ENCODE measurements around the gene UNC119.
"Not testable (repeated sequence)": the region's sequence is repeated elsewhere in the genome, so short reads cannot be mapped to it uniquely, and the experiment has no call there.

Gene UNC119

DNA sequence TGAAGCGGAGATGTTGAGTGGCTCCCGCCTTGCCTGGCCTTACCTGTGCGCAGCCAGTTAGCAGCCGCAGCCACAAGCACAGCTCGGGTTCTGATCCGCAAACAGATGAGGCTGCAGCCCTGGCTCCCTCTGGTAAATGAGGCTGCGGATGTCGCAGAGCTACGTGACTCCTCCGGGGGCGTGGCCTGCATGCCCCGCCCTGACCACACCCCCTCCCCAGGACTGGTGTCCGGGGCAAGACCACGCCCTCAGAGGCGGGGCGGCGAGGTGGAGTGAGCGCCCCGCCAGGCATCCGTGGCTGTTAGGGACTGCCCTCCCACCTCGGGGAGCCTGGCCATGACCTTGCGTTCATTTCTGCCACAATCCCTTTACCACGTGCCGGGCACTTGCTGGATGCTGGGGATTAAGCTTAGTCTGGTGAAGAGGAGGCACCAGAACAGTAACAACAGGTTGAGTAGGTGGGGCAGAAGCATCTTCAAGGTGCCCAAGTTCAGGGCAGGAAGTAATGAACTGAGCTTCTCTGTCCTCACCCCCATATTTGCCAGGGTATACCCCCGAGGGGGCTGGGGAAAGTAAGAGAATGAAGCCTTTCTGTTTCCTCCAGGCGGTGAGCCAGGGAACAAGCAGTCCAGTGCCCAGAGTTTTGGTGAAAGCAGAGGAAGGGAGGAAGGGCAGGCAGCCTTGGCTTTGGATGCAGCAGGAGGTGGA lies 24.5 kb upstream of the UNC119 start, which contains the start of gene ALDOC:
ALDOC (minus strand) TSS at position 138 of the 708 bp plus-strand sequence. CDS start 1,363 bp downstream, outside the sequence.
- Mint-ChIP-seq H3K27me3 (no peaks in the 10 kb centered on the region), H3K36me3 (no peaks in the 10 kb centered on the region), H3K27ac (peak within 1 kb of the TSS; percentile 93), H3K4me1 (ENCODE audit: low read depth) (peaks cover 31% of the 10 kb centered on the region), H3K9me3 (ENCODE audit: low read depth) (no peaks in the 10 kb centered on the region), H3K4me3 (peak within 1 kb of the TSS; percentile 85)

DNA sequence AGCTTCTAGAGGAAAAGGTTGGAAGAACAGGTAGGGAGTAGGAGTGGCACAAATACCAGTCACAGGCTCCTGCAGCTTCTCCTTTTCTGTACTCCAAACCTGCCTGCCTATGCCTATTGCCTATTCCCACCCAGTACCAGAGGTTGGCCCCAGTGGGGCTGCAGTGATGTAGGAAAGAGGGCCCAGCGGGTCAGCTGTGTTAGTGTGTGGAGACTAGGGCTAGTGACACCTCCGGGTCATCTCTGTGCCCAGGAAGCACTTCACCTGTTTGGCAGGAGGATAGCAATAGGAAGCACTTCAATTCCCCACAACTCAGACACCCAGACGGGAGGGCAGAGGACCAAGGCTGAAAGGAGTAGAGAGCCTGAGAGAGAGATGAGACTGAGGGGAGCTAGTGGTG lies 23.6 kb upstream of the UNC119 start:
- Mint-ChIP-seq H3K4me3 (peak overlapping the region; percentile 85), H3K27ac (peak overlapping the region; percentile 72), H3K4me1 (ENCODE audit: low read depth) (peaks cover 34% of the 10 kb centered on the region)
- not testable (repeated sequence) for H3K27me3 Mint-ChIP-seq; H3K36me3 Mint-ChIP-seq; H3K9me3 Mint-ChIP-seq (ENCODE audit: low read depth)

DNA sequence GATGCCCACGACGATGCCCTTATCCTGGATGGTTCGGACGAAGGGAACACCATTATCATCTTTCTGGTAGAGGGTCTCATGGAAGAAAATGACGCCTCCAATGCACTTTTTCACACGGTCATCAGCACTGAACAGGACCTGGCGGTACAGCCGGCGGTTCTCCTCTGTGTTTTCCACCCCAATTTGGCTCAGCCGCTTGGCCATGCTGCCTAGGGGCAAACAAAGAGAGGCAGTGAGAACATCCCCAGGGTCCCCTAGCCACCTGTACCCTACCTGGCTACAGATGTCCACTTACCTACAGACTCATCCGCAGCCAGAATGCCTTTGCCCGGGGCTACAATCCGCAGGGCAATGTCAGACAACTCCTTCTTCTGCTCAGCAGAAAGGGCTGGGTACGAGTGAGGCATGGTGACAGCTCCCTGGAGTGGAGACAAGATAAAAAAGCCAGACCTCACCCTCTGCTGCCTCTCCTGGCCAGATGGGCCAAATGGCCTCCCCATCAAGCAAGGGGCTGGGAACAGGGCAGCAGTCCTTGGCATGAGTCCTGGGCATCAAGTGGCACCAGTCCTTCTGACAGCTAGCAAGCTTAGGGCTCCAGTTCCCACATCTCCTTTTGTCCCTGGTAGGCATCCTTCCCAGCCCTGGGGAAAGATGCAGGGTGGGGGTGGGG lies 22.8 kb upstream of the UNC119 start:
- H3K4me3 Mint-ChIP-seq, result no peak overlapping the region

DNA sequence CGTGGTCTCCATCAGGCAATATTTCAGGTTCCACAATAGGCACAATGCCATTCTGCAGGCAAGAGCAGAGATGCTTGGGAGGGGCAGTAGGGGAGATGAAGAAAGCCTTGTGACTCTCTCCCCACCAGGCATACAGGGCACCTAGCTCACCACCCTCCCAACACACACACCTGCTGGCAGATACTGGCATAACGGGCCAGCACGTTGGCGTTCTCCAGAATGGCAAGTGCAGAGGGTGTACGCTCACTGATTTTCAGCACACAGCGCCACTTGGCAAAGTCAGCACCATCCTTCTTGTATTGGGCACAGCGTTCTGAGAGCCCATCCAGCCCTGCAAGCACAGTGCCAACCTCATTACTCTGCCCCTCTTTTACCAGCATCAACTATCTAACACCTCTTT lies 22.1 kb upstream of the UNC119 start:
- no peaks in the 10 kb centered on the region for H3K9me3 Mint-ChIP-seq (ENCODE audit: low read depth)
- H3K27me3 Mint-ChIP-seq, result no peaks in the 10 kb centered on the region
- H3K36me3 Mint-ChIP-seq, result no peaks in the 10 kb centered on the region
- no peak overlapping the region for H3K4me3 Mint-ChIP-seq
- no peak overlapping the region for H3K27ac Mint-ChIP-seq
- H3K4me1 Mint-ChIP-seq (ENCODE audit: low read depth), result peaks cover 46% of the 10 kb centered on the region

More for the DNA sequence above, 22.8 kb upstream of the UNC119 start:
- Mint-ChIP-seq H3K27me3 (no peaks in the 10 kb centered on the region), H3K4me1 (ENCODE audit: low read depth) (peaks cover 39% of the 10 kb centered on the region), H3K36me3 (no peaks in the 10 kb centered on the region), H3K9me3 (ENCODE audit: low read depth) (no peaks in the 10 kb centered on the region), H3K27ac (no peak overlapping the region)

DNA sequence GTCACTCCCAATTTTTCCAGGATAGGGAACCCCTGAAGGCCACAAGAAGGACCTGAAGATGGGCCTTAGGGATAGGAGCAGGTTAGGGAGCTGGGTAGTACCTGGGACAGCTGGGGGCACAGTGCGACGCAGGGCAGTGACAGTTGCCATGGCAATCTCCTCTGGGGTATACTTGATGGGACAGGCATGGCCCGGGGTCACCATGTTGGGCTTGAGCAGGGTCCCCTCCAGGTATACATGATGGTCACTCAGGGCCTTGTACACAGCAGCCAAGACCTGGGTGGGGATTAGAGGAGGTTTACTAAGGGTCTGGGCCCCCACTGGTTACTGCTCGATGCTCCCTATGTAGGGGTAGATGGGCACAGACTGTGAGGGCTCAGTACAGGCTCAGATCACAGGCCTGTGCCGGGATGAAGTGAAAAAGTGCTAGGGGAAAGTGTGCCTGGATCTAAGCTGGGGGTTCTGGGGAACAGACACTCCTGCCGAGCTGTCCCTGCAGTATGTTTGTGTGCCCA lies 21.6 kb upstream of the UNC119 start:
- H3K4me1 Mint-ChIP-seq (ENCODE audit: low read depth), result peaks cover 48% of the 10 kb centered on the region
- no peaks in the 10 kb centered on the region for H3K36me3 Mint-ChIP-seq
- no peaks in the 10 kb centered on the region for H3K27me3 Mint-ChIP-seq
- no peak overlapping the region for H3K27ac Mint-ChIP-seq
- peak overlapping the region; percentile 4 for H3K4me3 Mint-ChIP-seq
- no peaks in the 10 kb centered on the region for H3K9me3 Mint-ChIP-seq (ENCODE audit: low read depth)

DNA sequence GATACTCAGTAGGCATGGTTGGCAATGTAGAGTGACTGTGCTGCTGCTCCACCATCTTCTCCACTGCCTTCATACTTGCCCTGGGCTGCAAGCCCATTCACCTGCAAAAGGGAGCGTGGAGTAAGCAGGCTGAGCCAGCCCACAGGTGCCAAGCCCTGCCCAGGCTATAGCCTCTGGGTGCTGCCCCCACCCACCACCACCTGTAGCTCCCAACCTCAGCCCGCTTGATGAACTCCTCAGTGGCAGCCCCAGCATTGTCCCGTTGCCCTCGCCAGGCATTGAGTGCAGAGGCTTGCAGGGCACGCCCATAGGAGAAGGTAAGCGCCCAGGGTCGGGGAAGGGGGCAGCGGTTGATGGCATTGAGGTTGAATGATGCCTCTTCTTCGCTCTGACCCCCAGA lies 21.1 kb upstream of the UNC119 start:
- H3K4me1 Mint-ChIP-seq (ENCODE audit: low read depth), result peaks cover 49% of the 10 kb centered on the region
- H3K27ac Mint-ChIP-seq, result no peak overlapping the region
- H3K9me3 Mint-ChIP-seq (ENCODE audit: low read depth), result no peaks in the 10 kb centered on the region
- no peaks in the 10 kb centered on the region for H3K36me3 Mint-ChIP-seq
- no peak overlapping the region for H3K4me3 Mint-ChIP-seq
- no peaks in the 10 kb centered on the region for H3K27me3 Mint-ChIP-seq

DNA sequence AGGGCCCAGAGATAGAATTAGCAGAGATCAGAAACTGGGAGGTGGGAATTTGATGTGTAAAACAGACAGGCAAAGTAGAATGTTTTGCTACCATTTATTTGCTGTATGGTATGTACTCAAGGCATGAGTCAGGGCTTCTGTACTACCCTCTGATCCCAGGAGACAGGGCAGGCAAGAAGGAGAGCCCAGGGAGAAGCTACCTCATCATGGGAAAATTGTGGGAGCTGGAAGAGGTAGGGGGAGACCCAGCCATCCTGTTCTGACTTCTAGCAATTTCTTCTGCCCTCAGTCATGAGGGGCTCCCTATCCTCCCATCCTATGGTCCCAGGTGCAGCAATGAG lies 20.6 kb upstream of the UNC119 start:
- peak overlapping the region; percentile 96 for H3K4me3 Mint-ChIP-seq
- no peaks in the 10 kb centered on the region for H3K27me3 Mint-ChIP-seq
- peak overlapping the region; percentile 76 for H3K27ac Mint-ChIP-seq
- H3K4me1 Mint-ChIP-seq (ENCODE audit: low read depth), result peaks cover 53% of the 10 kb centered on the region
- no peaks in the 10 kb centered on the region for H3K9me3 Mint-ChIP-seq (ENCODE audit: low read depth)
- no peaks in the 10 kb centered on the region for H3K36me3 Mint-ChIP-seq

DNA sequence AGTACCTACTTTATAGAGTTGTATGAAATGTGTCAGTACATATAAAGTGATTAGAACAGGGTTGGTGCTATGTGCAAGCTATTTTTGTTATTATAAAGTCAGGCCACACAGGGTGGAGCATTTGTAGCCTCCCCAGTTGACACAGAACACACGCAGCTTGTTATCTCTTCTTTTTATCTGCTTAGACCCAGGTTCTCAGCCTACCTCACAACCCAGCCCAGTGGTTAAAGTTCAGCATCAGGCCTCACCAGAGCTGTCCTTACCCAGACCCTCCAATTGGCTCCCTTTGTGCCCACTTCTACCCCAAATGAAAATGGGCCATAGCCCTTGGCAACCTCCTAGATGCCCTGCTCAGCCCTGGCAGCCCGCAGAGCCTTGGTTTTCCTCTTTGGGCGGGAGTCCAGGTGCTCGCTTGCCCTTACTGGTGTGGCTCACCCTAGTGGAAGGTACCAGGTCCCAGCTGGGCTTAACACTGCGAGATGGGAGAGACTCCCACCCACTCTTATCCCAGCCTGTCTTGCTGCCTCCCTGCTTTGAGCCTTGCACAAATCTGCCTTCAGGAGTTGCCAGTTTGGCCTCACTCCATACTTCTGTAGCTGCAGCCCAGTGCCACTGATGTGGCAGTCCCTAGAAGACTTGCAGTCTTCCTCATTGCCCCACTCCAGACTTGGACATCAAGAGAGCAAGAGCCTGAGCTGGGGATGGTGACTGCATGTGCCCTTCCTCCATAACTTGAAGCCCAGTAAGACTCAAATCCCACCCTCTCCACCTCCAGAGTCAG lies 20.0 kb upstream of the UNC119 start:
- peak overlapping the region; percentile 76 for H3K27ac Mint-ChIP-seq
- H3K4me1 Mint-ChIP-seq (ENCODE audit: low read depth), result peaks cover 58% of the 10 kb centered on the region
- H3K36me3 Mint-ChIP-seq, result peaks cover 4% of the 10 kb centered on the region
- H3K4me3 Mint-ChIP-seq, result peak overlapping the region; percentile 96
- H3K27me3 Mint-ChIP-seq, result no peaks in the 10 kb centered on the region
- no peaks in the 10 kb centered on the region for H3K9me3 Mint-ChIP-seq (ENCODE audit: low read depth)

DNA sequence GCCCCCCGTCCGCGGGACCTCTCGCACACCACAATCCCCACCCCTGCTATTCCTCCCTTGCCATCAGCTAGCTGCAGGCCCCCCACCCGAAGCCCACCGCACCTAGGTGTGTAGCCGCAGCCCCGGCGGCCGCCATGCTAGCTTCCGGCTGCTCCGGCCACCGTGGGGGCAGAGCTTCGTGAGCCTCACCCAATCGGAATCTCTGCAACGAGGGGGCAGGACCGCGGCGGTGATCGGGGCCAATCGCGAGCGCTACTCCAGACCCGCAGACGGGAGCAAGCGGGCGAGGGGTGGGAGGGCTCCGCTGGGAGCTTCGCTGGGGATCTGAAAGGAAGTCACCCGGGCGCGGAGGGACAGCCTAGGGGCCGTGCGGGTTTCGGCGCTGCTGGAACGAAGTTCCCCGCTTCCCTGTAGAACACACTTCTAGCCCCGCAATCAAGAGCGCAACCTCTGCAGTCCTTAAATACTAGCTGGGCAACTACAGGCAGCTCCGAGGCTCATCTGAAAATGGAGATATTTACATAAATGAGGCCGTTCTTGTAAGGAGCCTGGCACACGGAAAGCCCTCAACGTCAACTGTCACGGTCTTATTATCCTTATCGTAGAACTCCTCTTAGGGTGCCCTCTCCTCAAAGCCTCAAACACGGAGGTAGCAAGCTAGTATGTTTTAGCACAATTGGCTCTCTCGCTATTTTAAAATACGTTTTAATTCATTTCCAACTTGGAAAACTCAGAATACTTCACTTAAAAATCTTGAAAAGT lies 19.1 kb upstream of the UNC119 start, which contains the start of gene PIGS:
PIGS (minus strand) TSS at position 164 of the 762 bp plus-strand sequence; CDS start at position 136, 28 bp downstream.
- H3K4me3 Mint-ChIP-seq, result peak within 1 kb of the TSS; percentile 96

DNA sequence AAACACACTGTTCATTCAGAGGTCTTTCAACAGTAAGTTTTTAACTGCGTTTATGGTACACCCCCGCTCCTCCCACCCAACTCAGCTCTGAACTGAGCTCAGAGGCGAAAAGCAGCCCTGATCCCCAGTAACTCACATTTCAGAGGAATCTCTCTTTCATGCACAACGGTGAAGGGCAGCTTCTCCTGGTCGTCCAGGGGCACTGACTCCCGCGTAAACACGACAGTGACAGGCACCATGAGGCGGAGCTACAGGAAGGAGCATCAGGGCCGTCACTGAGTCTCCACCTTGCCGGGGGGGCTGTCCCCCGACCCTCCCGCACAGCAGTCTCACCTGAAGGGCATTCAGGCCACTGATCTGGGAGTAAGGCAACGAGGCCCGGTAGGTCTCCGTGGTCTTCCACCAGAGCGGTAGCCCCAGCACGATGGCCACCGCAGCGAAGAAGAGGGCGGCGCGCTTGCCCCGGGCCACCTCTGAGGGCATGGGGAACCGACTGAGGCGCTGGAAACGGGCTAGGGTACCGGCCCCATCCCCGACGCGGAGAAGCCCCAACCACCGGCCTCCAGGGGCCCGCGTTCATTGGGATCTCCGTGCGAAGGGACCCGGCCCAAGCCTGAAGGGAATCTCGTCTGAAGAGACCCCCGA lies 18.4 kb upstream of the UNC119 start:
- Mint-ChIP-seq H3K27ac (peak overlapping the region; percentile 91), H3K27me3 (no peaks in the 10 kb centered on the region), H3K4me1 (ENCODE audit: low read depth) (peaks cover 49% of the 10 kb centered on the region), H3K9me3 (ENCODE audit: low read depth) (no peaks in the 10 kb centered on the region), H3K4me3 (peak overlapping the region; percentile 96), H3K36me3 (peaks cover 4% of the 10 kb centered on the region)

More for the DNA sequence above, 19.1 kb upstream of the UNC119 start, which contains the start of gene PIGS:
- H3K27me3 Mint-ChIP-seq, result no peaks in the 10 kb centered on the region
- H3K4me1 Mint-ChIP-seq (ENCODE audit: low read depth), result peaks cover 56% of the 10 kb centered on the region
- H3K9me3 Mint-ChIP-seq (ENCODE audit: low read depth), result no peaks in the 10 kb centered on the region
- H3K36me3 Mint-ChIP-seq, result peaks cover 4% of the 10 kb centered on the region
- peak within 1 kb of the TSS; percentile 91 for H3K27ac Mint-ChIP-seq

DNA sequence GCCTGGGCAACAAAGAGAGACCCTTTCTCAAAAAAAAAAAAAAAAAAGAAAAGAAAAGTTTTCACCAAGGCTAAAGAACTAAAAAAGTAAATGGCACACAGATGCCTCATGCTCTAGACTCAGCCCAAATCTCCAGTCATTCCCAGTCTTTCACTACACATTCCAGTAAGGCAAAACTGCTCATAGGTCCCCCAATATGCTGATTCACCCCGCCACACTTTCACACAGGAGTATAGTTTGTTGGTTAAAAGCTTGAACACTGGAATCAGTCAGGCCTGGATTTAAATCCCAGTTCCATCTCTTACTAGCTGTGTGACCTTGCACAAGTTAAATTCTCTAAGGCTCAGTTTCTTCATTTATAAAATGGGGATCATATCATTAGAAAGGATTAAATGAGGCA lies 17.0 kb upstream of the UNC119 start:
- Mint-ChIP-seq H3K36me3 (peaks cover 4% of the 10 kb centered on the region), H3K27me3 (no peaks in the 10 kb centered on the region), H3K4me1 (ENCODE audit: low read depth) (peaks cover 55% of the 10 kb centered on the region), H3K27ac (peak overlapping the region; percentile 18), H3K9me3 (ENCODE audit: low read depth) (no peaks in the 10 kb centered on the region), H3K4me3 (peak overlapping the region; percentile 96)

DNA sequence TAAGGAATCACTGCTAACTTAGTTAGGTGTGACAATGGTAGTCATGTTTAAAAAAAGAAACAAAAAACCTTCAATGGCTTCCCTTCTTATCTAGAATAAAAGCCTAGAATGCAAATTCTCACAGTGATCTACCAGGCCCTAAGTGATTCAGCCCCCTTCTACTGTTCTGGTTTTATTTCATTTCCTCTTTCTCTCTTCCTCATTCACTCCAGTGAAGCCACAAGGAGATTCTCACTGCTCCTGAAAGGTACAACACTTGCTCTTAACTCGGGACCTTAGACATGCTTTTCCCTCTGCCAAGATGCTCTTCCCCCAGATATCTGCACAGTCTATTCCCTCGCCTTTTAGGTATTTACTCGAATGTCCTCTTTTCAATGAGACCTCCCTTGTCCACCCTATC lies 15.2 kb upstream of the UNC119 start:
- H3K27ac Mint-ChIP-seq, result peak overlapping the region; percentile 83
- peaks cover 4% of the 10 kb centered on the region for H3K36me3 Mint-ChIP-seq
- H3K4me1 Mint-ChIP-seq (ENCODE audit: low read depth), result peaks cover 48% of the 10 kb centered on the region
- H3K27me3 Mint-ChIP-seq, result no peaks in the 10 kb centered on the region
- H3K9me3 Mint-ChIP-seq (ENCODE audit: low read depth), result no peaks in the 10 kb centered on the region
- peak overlapping the region; percentile 60 for H3K4me3 Mint-ChIP-seq

DNA sequence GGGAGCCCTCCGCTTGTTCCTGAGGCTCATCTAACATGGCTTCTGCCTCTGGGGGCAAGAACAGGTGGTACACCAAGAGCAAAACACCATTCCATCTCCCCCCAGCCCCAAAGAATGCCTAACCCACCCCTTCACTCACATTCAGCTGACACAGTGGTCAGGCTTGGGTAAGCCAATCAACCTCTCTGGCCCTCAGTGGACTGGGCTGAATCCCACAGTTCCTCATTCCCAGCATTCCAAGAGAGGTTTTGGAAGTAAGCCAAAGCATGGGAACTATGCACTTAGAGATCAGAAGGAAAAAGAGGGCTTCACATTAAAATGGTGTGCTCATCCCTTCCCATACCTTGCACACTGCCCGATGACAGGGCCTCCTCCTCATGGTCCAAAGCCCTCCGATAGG lies 11.1 kb upstream of the UNC119 start:
- Mint-ChIP-seq H3K36me3 (peaks cover 9% of the 10 kb centered on the region), H3K27ac (no peak overlapping the region), H3K4me3 (no peak overlapping the region), H3K4me1 (ENCODE audit: low read depth) (peaks cover 21% of the 10 kb centered on the region), H3K9me3 (ENCODE audit: low read depth) (no peaks in the 10 kb centered on the region), H3K27me3 (no peaks in the 10 kb centered on the region)

DNA sequence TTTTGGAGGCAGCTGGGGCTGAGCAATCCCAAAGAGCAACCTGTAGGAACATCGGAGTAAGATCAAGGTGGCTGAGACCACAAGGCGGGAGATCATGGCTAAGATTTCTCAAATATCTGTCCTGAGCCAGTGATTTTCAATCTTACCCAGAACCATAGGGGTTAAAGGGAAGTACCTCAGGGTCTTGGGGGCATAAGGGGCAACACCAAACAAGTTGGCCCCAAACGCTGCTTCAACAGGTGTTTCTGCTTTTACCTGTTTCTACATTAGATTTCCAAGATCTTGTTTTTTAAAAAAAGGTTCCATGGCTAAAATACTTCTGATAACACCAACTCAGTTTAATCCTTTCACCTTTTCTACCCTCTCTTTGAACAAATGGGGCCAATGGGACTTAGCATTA lies 2.6 kb upstream of the UNC119 start:
- Mint-ChIP-seq H3K27ac (no peak overlapping the region), H3K9me3 (ENCODE audit: low read depth) (no peaks in the 10 kb centered on the region), H3K36me3 (peaks cover 11% of the 10 kb centered on the region), H3K4me3 (no peak overlapping the region), H3K27me3 (no peaks in the 10 kb centered on the region), H3K4me1 (ENCODE audit: low read depth) (peaks cover 24% of the 10 kb centered on the region)
